Fibroblast of the aortic adventitia (primary cell): ENCODE measurements around the gene GCLC. TPM values are rescaled to one million over a fixed set of nuclear protein-coding genes. Genes with fewer than 3 reads are reported as not detected.

ENCODE experiments used
- DNase-seq: peaks from one replicate; pipeline ENCODE4 v3.0.0-alpha.2; 2010; ENCODE audit warnings: low read depth
- H3K4me3 ChIP-seq: 2 replicates; pipeline ENCODE4 v1.5.1; 2011; ENCODE audit warnings: low read depth, mild to moderate bottlenecking, control low read depth, low read length, moderate library complexity
- CTCF ChIP-seq: IDR thresholded peaks from 2 replicates; pipeline ENCODE4 v1.5.1; 2011; ENCODE audit warnings: mild to moderate bottlenecking, low read length, control low read depth, inconsistent platforms; ENCODE audit not compliant: insufficient read depth
- total RNA-seq: library from RNA; depleted of rRNA; stranded (reverse); fragments of >200 nt; gene quantifications from 2 replicates; pipeline ENCODE4 v1.2.3, GENCODE V29; 2012; ENCODE audit warnings: low replicate concordance

The GCLC gene
- total RNA-seq, 1 donor: 21.1 TPM

GRCh38 chr6:53476964-53477363 lies 67.9 kb downstream of the GCLC start:
- H3K4me3 ChIP-seq: no peak overlapping the region
- no peak for TF ChIP-seq CTCF
- no peak for DNase-seq

GRCh38 chr6:53474010-53474409 lies 70.9 kb downstream of the GCLC start:
- DNase-seq: no peak
- no peak for TF ChIP-seq CTCF
- H3K4me3 ChIP-seq: no peak overlapping the region

- no peak for TF ChIP-seq CTCF
- DNase-seq: no peak
- H3K4me3 ChIP-seq: no peak overlapping the region
Observed at GRCh38 chr6:53469163-53469562, 75.7 kb downstream of the GCLC start.

GRCh38 chr6:53466257-53466656 lies 78.6 kb downstream of the GCLC start:
- no peak overlapping the region for H3K4me3 ChIP-seq
- no peak for TF ChIP-seq CTCF
- DNase-seq: no peak

GRCh38 chr6:53465732-53466131 lies 79.2 kb downstream of the GCLC start:
- DNase-seq: no peak
- H3K4me3 ChIP-seq: no peak overlapping the region
- no peak for TF ChIP-seq CTCF

GRCh38 chr6:53464927-53465460 lies 79.9 kb downstream of the GCLC start:
- no peak for DNase-seq
- TF ChIP-seq CTCF: no peak
- H3K4me3 ChIP-seq: no peak overlapping the region

GRCh38 chr6:53464483-53464882 lies 80.4 kb downstream of the GCLC start:
- H3K4me3 ChIP-seq: no peak overlapping the region
- TF ChIP-seq CTCF: no peak
- DNase-seq: no peak
